OCI-LY1 (cell line): ENCODE data around the gene EXOC7.

ENCODE experiments used
- H2AFZ ChIP-seq: fragments of 200-600 bp; sonication (generic), shearing (Covaris generic); 2 replicates; pipeline ENCODE4 v1.6.0; 2014; ENCODE audit warnings: antibody characterized with exemption, mild to moderate bottlenecking, low read length
- H3F3A ChIP-seq: fragments of 200-600 bp; sonication (generic), shearing (Covaris generic); 2 replicates; pipeline ENCODE4 v1.6.0; 2014; ENCODE audit warnings: mild to moderate bottlenecking, antibody characterized with exemption, low read length, moderate library complexity; ENCODE audit not compliant: insufficient read depth
- H3K27ac ChIP-seq: fragments of 200-600 bp; sonication (generic); 2 replicates; pipeline ENCODE4 v1.5.1; 2014; ENCODE audit warnings: low read length, mixed run types, mild to moderate bottlenecking, low read depth; ENCODE audit not compliant: poor library complexity, severe bottlenecking
- H3K27me3 ChIP-seq: fragments of 200-600 bp; sonication (generic); 2 replicates; pipeline ENCODE4 v1.6.0; 2014; ENCODE audit warnings: antibody characterized with exemption, mild to moderate bottlenecking, low read length, moderate library complexity; ENCODE audit not compliant: insufficient read depth
- H3K36me3 ChIP-seq: fragments of 200-600 bp; sonication (generic); 2 replicates; pipeline ENCODE4 v1.6.1; 2014; ENCODE audit warnings: mild to moderate bottlenecking, antibody characterized with exemption, low read length, moderate library complexity, mixed read lengths; ENCODE audit not compliant: insufficient read depth
- H3K4me1 ChIP-seq: fragments of 200-600 bp; sonication (generic); 2 replicates; pipeline ENCODE4 v1.5.1; 2014; ENCODE audit warnings: mild to moderate bottlenecking, low read length, moderate library complexity; ENCODE audit not compliant: insufficient read depth, severe bottlenecking
- H3K4me2 ChIP-seq: fragments of 200-600 bp; sonication (generic), shearing (Covaris generic); 2 replicates; pipeline ENCODE4 v1.6.1; 2014; ENCODE audit warnings: low read length
- H3K4me3 ChIP-seq: fragments of 200-600 bp; sonication (generic); 2 replicates; pipeline ENCODE4 v1.5.1; 2014; ENCODE audit warnings: low read length, low read depth, mild to moderate bottlenecking, mixed read lengths; ENCODE audit not compliant: poor library complexity, severe bottlenecking
- H3K79me2 ChIP-seq: fragments of 200-600 bp; shearing (Covaris generic); 2 replicates; pipeline ENCODE4 v1.6.1; 2016; ENCODE audit warnings: mixed run types, low read length, mixed read lengths; ENCODE audit not compliant: insufficient read depth
- H3K9ac ChIP-seq: fragments of 200-600 bp; sonication (generic), shearing (Covaris generic); 2 replicates; pipeline ENCODE4 v1.6.1; 2014; ENCODE audit warnings: mild to moderate bottlenecking, low read length, mixed read lengths
- H3K9me2 ChIP-seq: fragments of 200-600 bp; sonication (generic), shearing (Covaris generic); 2 replicates; pipeline ENCODE4 v1.6.1; 2014; ENCODE audit warnings: low read depth, mild to moderate bottlenecking, low read length, mixed read lengths
- H3K9me3 ChIP-seq: fragments of 200-600 bp; shearing (Covaris generic); 2 replicates; pipeline ENCODE4 v1.6.1; 2014; ENCODE audit warnings: low read length, mixed read lengths
- H4K20me1 ChIP-seq: fragments of 200-600 bp; sonication (generic), shearing (Covaris generic); 2 replicates; pipeline ENCODE4 v1.6.0; 2016; ENCODE audit warnings: mild to moderate bottlenecking, low read length; ENCODE audit not compliant: insufficient read depth
- EZH2 ChIP-seq: fragments of 200-600 bp; sonication (generic), shearing (Covaris generic); IDR thresholded peaks from 2 replicates; pipeline ENCODE4 v1.8.0; 2017; ENCODE audit warnings: borderline replicate concordance, mixed run types, mild to moderate bottlenecking, antibody characterized with exemption, low read length, moderate library complexity, mixed read lengths
- TF ChIP-seq, protein P1 (sequence below): fragments of 200-600 bp; sonication (generic), shearing (Covaris generic); IDR thresholded peaks from 2 replicates; pipeline ENCODE4 v1.5.1; 2017; ENCODE audit warnings: mild to moderate bottlenecking, antibody characterized with exemption, low read length, moderate library complexity, mixed read lengths

The EXOC7 gene

DNA sequence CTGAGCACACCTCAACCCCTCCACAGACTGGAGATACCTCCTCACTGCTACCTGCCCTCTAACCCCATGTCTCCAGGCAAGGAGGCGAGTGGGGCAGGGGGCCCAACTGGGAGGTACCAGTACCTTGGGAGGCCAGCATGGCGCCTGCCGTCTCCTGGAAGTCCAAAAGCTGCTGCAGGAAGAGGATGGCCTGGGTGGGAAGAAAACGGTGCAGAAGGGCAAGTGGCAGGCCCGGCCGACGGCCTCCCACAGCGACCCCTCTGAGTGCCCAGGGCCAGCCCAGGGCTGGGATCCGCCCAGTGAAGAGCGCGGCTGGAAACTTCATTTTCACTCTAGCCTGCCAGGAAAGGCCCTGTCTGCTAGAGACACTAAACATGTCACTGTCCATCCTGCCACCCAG lies 16.1 kb downstream of the EXOC7 start:
- Histone ChIP-seq H3K27me3 (no peaks in the 10 kb centered on the region), H3F3A (no peaks in the 10 kb centered on the region), H3K4me1 (no peaks in the 10 kb centered on the region), H3K27ac (no peak overlapping the region), H3K9me3 (no peaks in the 10 kb centered on the region), H3K9me2 (no peaks in the 10 kb centered on the region), H4K20me1 (no peaks in the 10 kb centered on the region), H2AFZ (no peak overlapping the region), H3K79me2 (no peaks in the 10 kb centered on the region), H3K9ac (no peak overlapping the region), H3K4me3 (no peak overlapping the region), H3K36me3 (peaks cover 61% of the 10 kb centered on the region), H3K4me2 (no peak overlapping the region)
- TF ChIP-seq EZH2 = no peak

- no peak overlapping the region for H3K4me2 ChIP-seq
- no peak overlapping the region for H3K4me3 ChIP-seq
- no peak overlapping the region for H3K27ac ChIP-seq
- H3K4me1 ChIP-seq = no peaks in the 10 kb centered on the region
- no peak overlapping the region for H2AFZ ChIP-seq
- H3F3A ChIP-seq = no peaks in the 10 kb centered on the region
- peaks cover 64% of the 10 kb centered on the region for H3K36me3 ChIP-seq
- H3K27me3 ChIP-seq = no peaks in the 10 kb centered on the region
- H3K9me3 ChIP-seq = no peaks in the 10 kb centered on the region
- no peak overlapping the region for H3K9ac ChIP-seq
- no peaks in the 10 kb centered on the region for H3K9me2 ChIP-seq
- H4K20me1 ChIP-seq = no peaks in the 10 kb centered on the region
- no peaks in the 10 kb centered on the region for H3K79me2 ChIP-seq
- no peak for TF ChIP-seq EZH2
- TF ChIP-seq, protein P1, sequence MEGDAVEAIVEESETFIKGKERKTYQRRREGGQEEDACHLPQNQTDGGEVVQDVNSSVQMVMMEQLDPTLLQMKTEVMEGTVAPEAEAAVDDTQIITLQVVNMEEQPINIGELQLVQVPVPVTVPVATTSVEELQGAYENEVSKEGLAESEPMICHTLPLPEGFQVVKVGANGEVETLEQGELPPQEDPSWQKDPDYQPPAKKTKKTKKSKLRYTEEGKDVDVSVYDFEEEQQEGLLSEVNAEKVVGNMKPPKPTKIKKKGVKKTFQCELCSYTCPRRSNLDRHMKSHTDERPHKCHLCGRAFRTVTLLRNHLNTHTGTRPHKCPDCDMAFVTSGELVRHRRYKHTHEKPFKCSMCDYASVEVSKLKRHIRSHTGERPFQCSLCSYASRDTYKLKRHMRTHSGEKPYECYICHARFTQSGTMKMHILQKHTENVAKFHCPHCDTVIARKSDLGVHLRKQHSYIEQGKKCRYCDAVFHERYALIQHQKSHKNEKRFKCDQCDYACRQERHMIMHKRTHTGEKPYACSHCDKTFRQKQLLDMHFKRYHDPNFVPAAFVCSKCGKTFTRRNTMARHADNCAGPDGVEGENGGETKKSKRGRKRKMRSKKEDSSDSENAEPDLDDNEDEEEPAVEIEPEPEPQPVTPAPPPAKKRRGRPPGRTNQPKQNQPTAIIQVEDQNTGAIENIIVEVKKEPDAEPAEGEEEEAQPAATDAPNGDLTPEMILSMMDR = no peak
Observed at GRCh38 chr17:76086384-76086783, 17.2 kb downstream of the EXOC7 start.

- Histone ChIP-seq H3K27me3 (no peaks in the 10 kb centered on the region), H3F3A (no peaks in the 10 kb centered on the region), H3K9me2 (no peaks in the 10 kb centered on the region), H2AFZ (no peak overlapping the region), H3K4me3 (no peak overlapping the region), H3K79me2 (no peaks in the 10 kb centered on the region), H3K4me2 (no peak overlapping the region), H4K20me1 (no peaks in the 10 kb centered on the region), H3K9me3 (no peaks in the 10 kb centered on the region), H3K36me3 (peaks cover 61% of the 10 kb centered on the region), H3K4me1 (no peaks in the 10 kb centered on the region), H3K9ac (no peak overlapping the region), H3K27ac (no peak overlapping the region)
- TF ChIP-seq, protein P1 = no peak
- TF ChIP-seq EZH2 = no peak
Observed at GRCh38 chr17:76085731-76086366, 17.7 kb downstream of the EXOC7 start.

- TF ChIP-seq EZH2 = no peak
- TF ChIP-seq, protein P1 = no peak
Observed at GRCh38 chr17:76085066-76085730, 18.4 kb downstream of the EXOC7 start.

More at GRCh38 chr17:76085066-76085730, 18.4 kb downstream of the EXOC7 start:
- Histone ChIP-seq H2AFZ (no peak overlapping the region), H3K9ac (no peak overlapping the region), H3K9me2 (no peaks in the 10 kb centered on the region), H3K4me2 (no peak overlapping the region), H3K79me2 (no peaks in the 10 kb centered on the region), H4K20me1 (no peaks in the 10 kb centered on the region), H3K9me3 (no peaks in the 10 kb centered on the region), H3K4me3 (no peak overlapping the region), H3K27ac (no peak overlapping the region), H3F3A (no peaks in the 10 kb centered on the region), H3K27me3 (no peaks in the 10 kb centered on the region), H3K4me1 (no peaks in the 10 kb centered on the region), H3K36me3 (peaks cover 54% of the 10 kb centered on the region)
